Caco-2 (cell line): ENCODE measurements around the gene ARL3. TPM values are rescaled to one million over a fixed set of nuclear protein-coding genes. Genes with fewer than 3 reads are reported as not detected.

Experiments
- BruUV-seq: library from RNA; stranded (reverse); fragments of 400-500 nt; replicated peaks from 2 replicates; lab custom pipeline; 2021; lab: Mats Ljungman, UMichigan
- CTCF ChIA-PET: fragments of 300-600 bp; sonication (Branson Sonifier 250); formaldehyde crosslinking; loops from one replicate; lab custom pipeline; 2022; ENCODE audit warnings: antibody characterized with exemption; lab: Charles Lee
- POLR2A ChIA-PET: fragments of 300-600 bp; sonication (Branson Sonifier 250); formaldehyde crosslinking; loops from one replicate; lab custom pipeline; 2022; ENCODE audit warnings: antibody characterized with exemption; lab: Charles Lee
- DNase-seq, 2 experiments: peaks; one replicate each; pipeline versions ENCODE4 v3.0.0 to v3.0.0-alpha.2; 2020 to 2022
- H3K27me3 ChIP-seq: replicated peaks from 2 replicates; pipeline ENCODE4 v1.6.0; 2011; ENCODE audit warnings: low read length; ENCODE audit not compliant: control insufficient read depth, insufficient read depth
- H3K36me3 ChIP-seq: 2 replicates; pipeline ENCODE4 v1.5.1; 2011; ENCODE audit warnings: low read length; ENCODE audit not compliant: control insufficient read depth, insufficient read depth
- H3K4me1 ChIP-seq: fragments of 250-450 bp; sonication (Bioruptor Pico); 2 replicates; pipeline ENCODE4 v1.5.1; 2020; ENCODE audit warnings: mild to moderate bottlenecking
- H3K4me3 ChIP-seq: 2 replicates; pipeline ENCODE4 v1.5.1; 2011; ENCODE audit warnings: low read depth, mild to moderate bottlenecking, control low read depth, low read length
- H3K9me3 ChIP-seq: fragments of 250-450 bp; sonication (Bioruptor Pico); 2 replicates; pipeline ENCODE4 v1.5.1; 2020; ENCODE audit warnings: mild to moderate bottlenecking, moderate library complexity
- H3K27ac Mint-ChIP-seq: one replicate; pipeline ENCODE4 v1.8.0; 2022; ENCODE audit warnings: mixed read lengths; ENCODE audit not compliant: unreplicated experiment
- H3K27me3 Mint-ChIP-seq: one replicate; pipeline ENCODE4 v1.8.0; 2022; ENCODE audit warnings: mixed read lengths; ENCODE audit not compliant: insufficient read depth, unreplicated experiment
- H3K36me3 Mint-ChIP-seq: one replicate; pipeline ENCODE4 v1.8.0; 2022; ENCODE audit warnings: mild to moderate bottlenecking, mixed read lengths; ENCODE audit not compliant: insufficient read depth, unreplicated experiment
- H3K4me1 Mint-ChIP-seq: one replicate; pipeline ENCODE4 v1.8.0; 2022; ENCODE audit warnings: low read depth, mixed read lengths; ENCODE audit not compliant: unreplicated experiment
- H3K4me3 Mint-ChIP-seq: one replicate; pipeline ENCODE4 v1.8.0; 2022; ENCODE audit warnings: mild to moderate bottlenecking, moderate library complexity, mixed read lengths; ENCODE audit not compliant: unreplicated experiment
- H3K9me3 Mint-ChIP-seq: one replicate; pipeline ENCODE4 v1.8.0; 2022; ENCODE audit warnings: mixed read lengths; ENCODE audit not compliant: unreplicated experiment
- CTCF ChIP-seq, 2 experiments: fragments of 200-600 bp in 1 of 2; IDR thresholded peaks; 1 replicate in 1 of 2; 2 replicates in 1 of 2; pipeline versions ENCODE4 v1.5.1 to v1.8.0; 2011 to 2022; ENCODE audit warnings: antibody characterized with exemption in 1 of 2, control low read depth in 1 of 2, inconsistent platforms in 1 of 2, low read depth in 1 of 2, low read length in 1 of 2, mild to moderate bottlenecking in 1 of 2, moderate library complexity in 1 of 2; ENCODE audit not compliant: insufficient read depth in 1 of 2, severe bottlenecking in 1 of 2, unreplicated experiment in 1 of 2
- intact Hi-C: fragments of 100-400 bp; cut with micrococcal nuclease; formaldehyde crosslinking; loops from one replicate; pipeline ENCODE4 v1.10.0; 2022; ENCODE audit not compliant: unreplicated experiment
- total RNA-seq: library from RNA; stranded (reverse); gene quantifications from 2 replicates; pipeline ENCODE4 v1.2.3, GENCODE V29; 2022

ARL3 gene
- total RNA-seq, 1 experiment from 2014 or later = 7.8 TPM

DNA sequence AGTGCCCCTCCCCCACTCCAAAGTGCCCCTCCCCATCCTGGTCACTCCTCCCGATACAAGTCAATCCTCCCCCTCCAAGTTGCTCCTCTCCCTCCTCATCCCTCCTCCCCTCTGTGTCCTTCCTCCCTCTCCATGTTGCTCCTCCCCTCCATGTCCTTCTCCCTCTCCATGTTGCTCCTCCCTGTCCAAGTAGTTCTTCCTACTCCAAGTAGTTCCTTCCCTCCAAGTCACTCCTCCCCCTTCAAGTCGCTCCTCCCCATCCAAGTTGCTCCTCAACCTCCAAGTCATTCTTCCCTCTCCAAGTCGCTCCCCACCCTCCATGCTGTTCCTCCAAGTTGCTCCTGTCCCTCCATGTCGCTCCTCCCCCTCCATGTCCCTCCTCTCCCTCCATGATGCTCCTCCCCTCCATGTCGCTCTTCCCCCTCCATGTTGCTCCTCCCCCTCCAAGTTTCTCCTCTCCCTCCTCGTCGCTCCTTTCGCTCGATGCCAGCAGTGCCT is 20.9 kb upstream of the ARL3 start:
- Mint-ChIP-seq H3K27ac (no peak overlapping the region), H3K4me3 (no peak overlapping the region), H3K36me3 (peaks cover 9% of the 10 kb centered on the region), H3K27me3 (no peaks in the 10 kb centered on the region), H3K4me1 (no peaks in the 10 kb centered on the region), H3K9me3 (no peaks in the 10 kb centered on the region)
- H3K9me3 ChIP-seq = no peaks in the 10 kb centered on the region
- BruUV-seq = no TSS peak
- ChIA-PET POLR2A (no interaction called here), CTCF (no interaction called here)
- H3K36me3 ChIP-seq = peaks cover 3% of the 10 kb centered on the region
- no peak for TF ChIP-seq CTCF (IDR thresholded peaks at IDR 0.05; ENCODE audit: insufficient read depth in 1 of 2, low read depth in 1 of 2, low read length in 1 of 2, severe bottlenecking in 1 of 2, unreplicated experiment in 1 of 2)
- intact Hi-C loops = no loop called here
- H3K4me3 ChIP-seq = no peak overlapping the region
- DNase-seq = peak in 1 of 2 experiments; percentile 32
- H3K4me1 ChIP-seq = no peaks in the 10 kb centered on the region
- no peaks in the 10 kb centered on the region for H3K27me3 ChIP-seq

- no peaks in the 10 kb centered on the region for H3K27me3 ChIP-seq
- no peaks in the 10 kb centered on the region for H3K27me3 Mint-ChIP-seq
- H3K9me3 Mint-ChIP-seq = no peaks in the 10 kb centered on the region
- no peak overlapping the region for H3K27ac Mint-ChIP-seq
- no peak for DNase-seq
- POLR2A ChIA-PET = interaction anchor here (0.9 kb wide), 1 partner anchor 12 kb away, joined by 6 read pairs; no protein-coding TSS in a partner anchor
- intact Hi-C loops = no loop called here
- no peak for TF ChIP-seq CTCF (IDR thresholded peaks at IDR 0.05; ENCODE audit: insufficient read depth in 1 of 2, low read depth in 1 of 2, low read length in 1 of 2, severe bottlenecking in 1 of 2, unreplicated experiment in 1 of 2)
- peaks cover 6% of the 10 kb centered on the region for H3K36me3 ChIP-seq
- no peaks in the 10 kb centered on the region for H3K9me3 ChIP-seq
- H3K4me3 ChIP-seq = no peak overlapping the region
- H3K4me3 Mint-ChIP-seq = no peak overlapping the region
- CTCF ChIA-PET = interaction anchor here (0.6 kb wide), 1 partner anchor 48 kb away, joined by 7 read pairs; no protein-coding TSS in a partner anchor
- peaks cover 28% of the 10 kb centered on the region for H3K36me3 Mint-ChIP-seq
- no TSS peak for BruUV-seq
- H3K4me1 ChIP-seq = no peaks in the 10 kb centered on the region
- no peaks in the 10 kb centered on the region for H3K4me1 Mint-ChIP-seq
Observed at GRCh38 chr10:102732661-102733060, 18.5 kb upstream of the ARL3 start.

DNA sequence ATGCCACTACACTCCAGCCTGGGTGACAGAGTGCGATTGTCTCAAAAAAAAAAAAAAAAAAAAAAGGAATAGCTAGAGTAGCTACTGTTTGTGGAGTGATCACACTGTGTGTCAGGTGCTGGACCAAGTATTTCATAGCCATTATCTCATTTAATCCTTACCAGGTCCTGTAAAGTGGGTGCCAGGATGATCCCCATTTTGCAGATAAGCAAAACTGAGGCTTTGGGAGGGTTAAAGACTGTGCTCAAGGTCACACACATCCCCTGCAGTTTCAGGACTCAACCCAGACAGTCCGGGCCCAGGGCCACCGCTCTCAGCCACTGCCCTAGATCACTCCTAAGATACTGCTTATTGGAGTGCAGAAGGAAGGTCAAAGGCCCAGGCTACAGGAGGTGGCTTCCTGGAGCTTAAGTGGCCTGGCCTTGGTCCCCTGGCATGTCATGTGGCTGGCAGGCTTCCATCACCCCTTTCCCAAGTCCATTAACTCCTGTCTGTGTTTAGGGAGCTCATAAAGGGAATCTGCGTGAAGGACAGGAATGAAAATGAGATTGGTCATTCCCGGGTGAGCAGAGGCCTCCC is 17.1 kb upstream of the ARL3 start:
- BruUV-seq = no TSS peak
- DNase-seq = peak in 1 of 2 experiments; percentile 17
- Mint-ChIP-seq H3K27me3 (no peaks in the 10 kb centered on the region), H3K27ac (no peak overlapping the region), H3K9me3 (no peaks in the 10 kb centered on the region), H3K36me3 (peaks cover 33% of the 10 kb centered on the region), H3K4me1 (no peaks in the 10 kb centered on the region), H3K4me3 (no peak overlapping the region)
- Histone ChIP-seq H3K36me3 (peaks cover 6% of the 10 kb centered on the region), H3K9me3 (no peaks in the 10 kb centered on the region), H3K4me1 (no peaks in the 10 kb centered on the region), H3K27me3 (no peaks in the 10 kb centered on the region), H3K4me3 (no peak overlapping the region)
- no peak for TF ChIP-seq CTCF (IDR thresholded peaks at IDR 0.05; ENCODE audit: insufficient read depth in 1 of 2, low read depth in 1 of 2, low read length in 1 of 2, severe bottlenecking in 1 of 2, unreplicated experiment in 1 of 2)
- ChIA-PET CTCF (interaction anchor here (0.8 kb wide), 1 partner anchor 69 kb away, joined by 4 read pairs; no protein-coding TSS in a partner anchor), POLR2A (no interaction called here)
- intact Hi-C loops = no loop called here
